ENCODE data around the gene ACTL9.
"Not testable (repeated sequence)": the region's sequence is repeated elsewhere in the genome, so short reads cannot be mapped to it uniquely, and the experiment has no call there.

- TF ChIP-seq, protein P1, sequence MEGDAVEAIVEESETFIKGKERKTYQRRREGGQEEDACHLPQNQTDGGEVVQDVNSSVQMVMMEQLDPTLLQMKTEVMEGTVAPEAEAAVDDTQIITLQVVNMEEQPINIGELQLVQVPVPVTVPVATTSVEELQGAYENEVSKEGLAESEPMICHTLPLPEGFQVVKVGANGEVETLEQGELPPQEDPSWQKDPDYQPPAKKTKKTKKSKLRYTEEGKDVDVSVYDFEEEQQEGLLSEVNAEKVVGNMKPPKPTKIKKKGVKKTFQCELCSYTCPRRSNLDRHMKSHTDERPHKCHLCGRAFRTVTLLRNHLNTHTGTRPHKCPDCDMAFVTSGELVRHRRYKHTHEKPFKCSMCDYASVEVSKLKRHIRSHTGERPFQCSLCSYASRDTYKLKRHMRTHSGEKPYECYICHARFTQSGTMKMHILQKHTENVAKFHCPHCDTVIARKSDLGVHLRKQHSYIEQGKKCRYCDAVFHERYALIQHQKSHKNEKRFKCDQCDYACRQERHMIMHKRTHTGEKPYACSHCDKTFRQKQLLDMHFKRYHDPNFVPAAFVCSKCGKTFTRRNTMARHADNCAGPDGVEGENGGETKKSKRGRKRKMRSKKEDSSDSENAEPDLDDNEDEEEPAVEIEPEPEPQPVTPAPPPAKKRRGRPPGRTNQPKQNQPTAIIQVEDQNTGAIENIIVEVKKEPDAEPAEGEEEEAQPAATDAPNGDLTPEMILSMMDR (IDR thresholded peaks at IDR 0.05) = not testable (repeated sequence)
- TF ChIP-seq POLR2A (IDR thresholded peaks at IDR 0.05) = not testable (repeated sequence)
Observed at GRCh38 chr19:8705304-8705703, 6.7 kb upstream of the ACTL9 start.
